Left renal cortex interstitium (tissue), 4 donors: ENCODE results near the gene PAK2. TPM values are rescaled to one million over a fixed set of nuclear protein-coding genes. Genes with fewer than 3 reads are reported as not detected.
"Not testable (repeated sequence)": the region's sequence is repeated elsewhere in the genome, so short reads cannot be mapped to it uniquely, and the experiment has no call there.

ENCODE experiments used
- DNase-seq, 4 donors: peaks; one replicate each; pipeline ENCODE4 v3.0.0-alpha.2; 2013; ENCODE audit warnings: low read depth in 4 of 4, low spot score in 2 of 4, missing footprints in 1 of 4
- polyA plus RNA-seq, 4 donors: library from polyadenylated mRNA; unstranded; fragments of 120-200 nt; gene quantifications; one replicate each; pipeline ENCODE4 v1.2.1, GENCODE V29; 2013; ENCODE audit not compliant: insufficient read length in 4 of 4

PAK2 gene
- polyA plus RNA-seq, 4 donors = 70.4 to 84.0 (median 76.9) TPM

DNA sequence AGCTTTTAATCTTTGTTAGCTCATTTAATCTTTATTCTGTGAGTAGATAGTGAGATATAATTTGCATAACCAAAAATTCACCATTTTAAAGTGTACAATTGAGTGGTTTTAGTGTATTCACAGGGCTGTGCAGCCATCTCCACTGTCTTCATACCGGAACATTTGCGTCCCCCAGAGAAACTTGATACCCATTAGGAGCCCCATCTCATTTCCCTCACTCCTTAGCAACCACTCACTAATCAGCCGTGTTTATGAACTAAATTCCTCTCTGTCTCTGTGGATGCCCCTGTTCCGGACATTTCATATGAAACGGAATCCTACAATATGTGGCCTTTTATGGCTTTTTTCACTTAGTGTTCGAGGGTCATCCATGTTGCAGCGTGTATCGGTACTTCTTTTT is 38.2 kb downstream of the PAK2 start:
- peak in 1 of 4 donors; percentile 33 for DNase-seq

GRCh38 chr3:196778755-196779154 is 39.1 kb downstream of the PAK2 start:
- no peak for DNase-seq

DNA sequence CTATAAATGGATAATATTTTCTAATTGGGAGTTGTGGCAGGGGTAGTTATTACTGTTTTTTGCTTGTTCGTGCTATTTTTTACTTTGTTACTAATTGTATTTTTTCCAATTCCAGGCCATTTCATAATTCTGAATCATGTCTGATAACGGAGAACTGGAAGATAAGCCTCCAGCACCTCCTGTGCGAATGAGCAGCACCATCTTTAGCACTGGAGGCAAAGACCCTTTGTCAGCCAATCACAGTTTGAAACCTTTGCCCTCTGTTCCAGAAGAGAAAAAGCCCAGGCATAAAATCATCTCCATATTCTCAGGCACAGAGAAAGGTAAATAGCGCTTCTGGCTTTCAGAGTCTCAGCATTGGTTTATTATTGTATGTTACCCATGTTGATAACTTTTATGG is 42.9 kb downstream of the PAK2 start:
- DNase-seq = no peak

DNA sequence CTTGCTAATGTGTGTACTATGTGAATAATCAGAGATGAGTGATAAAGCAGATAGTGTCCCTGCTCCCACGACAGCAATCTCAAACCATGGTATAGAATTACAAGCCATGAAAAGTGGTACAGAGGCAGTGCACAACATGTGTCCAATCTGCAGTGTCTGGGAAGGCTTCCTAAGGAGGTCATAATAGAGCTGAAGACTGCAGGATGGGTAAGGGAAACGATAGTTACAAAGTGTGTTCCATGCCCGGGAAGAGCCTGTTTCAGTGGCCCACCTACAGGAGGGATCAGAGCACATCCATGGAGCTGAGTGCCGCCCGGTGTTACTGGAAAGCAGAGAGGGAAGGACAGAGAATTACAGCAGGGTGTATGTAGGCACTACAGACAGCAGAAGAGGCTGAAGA is 48.9 kb downstream of the PAK2 start:
- no peak for DNase-seq

DNA sequence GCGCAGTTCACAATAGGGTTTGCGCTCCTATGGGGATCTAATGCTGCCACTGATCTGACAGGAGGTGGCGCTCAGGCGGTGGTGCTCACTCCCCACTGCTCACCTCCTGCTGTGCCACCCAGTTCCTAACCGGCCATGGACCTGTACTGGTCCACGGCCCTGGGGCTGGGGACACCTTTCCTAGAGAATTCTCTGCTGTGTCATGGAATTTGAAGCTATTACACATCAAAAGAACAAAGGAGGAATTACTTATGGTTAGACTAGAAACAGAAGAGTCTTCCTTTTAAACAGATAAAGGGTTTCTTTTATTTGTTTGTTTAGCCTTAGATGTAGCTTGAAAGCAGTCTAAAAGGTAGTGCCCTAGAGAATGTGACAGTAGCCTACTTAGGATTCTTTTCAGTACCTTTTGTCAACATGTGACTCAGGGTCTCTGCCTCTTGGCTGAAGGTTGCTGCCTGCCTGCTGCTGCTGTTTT is 50.3 kb downstream of the PAK2 start:
- no peak for DNase-seq

DNA sequence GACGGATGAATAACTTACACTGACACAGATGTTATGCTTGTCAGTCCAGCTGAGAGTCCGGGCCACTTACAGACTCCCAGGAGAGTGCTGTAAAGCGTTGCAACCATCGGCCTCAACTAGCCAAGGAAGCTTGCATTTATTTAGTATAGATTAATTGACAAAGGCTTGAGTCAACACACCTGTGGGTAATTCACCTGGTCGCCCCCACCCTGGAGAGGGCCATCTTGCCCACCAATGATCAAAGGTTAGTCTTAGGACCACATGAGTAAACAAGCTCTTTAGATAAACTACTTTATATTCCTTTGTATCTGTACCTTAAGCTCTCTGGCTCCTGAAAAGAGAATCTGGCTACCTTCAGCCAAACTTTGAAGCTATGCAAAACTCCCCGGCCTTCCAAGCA is 51.0 kb downstream of the PAK2 start:
- no peak for DNase-seq

- DNase-seq = no peak
Observed at GRCh38 chr3:196792771-196793170, 53.1 kb downstream of the PAK2 start.

DNA sequence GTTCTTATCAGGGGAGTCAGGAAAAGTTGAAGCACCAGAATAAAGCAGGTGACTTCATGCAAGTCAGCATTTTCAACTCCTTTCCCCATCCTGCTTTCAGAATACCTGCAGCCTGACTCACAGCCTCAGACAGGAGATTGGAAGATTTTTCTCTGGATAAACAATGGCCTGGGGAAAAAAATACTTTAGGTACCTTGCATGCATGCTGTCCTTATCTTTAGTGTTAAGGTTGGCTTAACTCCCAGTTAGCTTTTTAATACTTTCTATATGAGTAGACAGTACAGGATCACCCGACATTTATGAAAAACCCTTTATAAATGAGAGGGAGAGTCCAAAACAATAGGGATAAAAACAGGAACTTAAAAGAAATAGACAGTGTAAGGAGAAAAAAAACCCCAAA is 53.6 kb downstream of the PAK2 start:
- no peak for DNase-seq

GRCh38 chr3:196794467-196794866 is 54.8 kb downstream of the PAK2 start:
- DNase-seq = no peak

- DNase-seq = no peak
Observed at GRCh38 chr3:196796317-196796716, 56.7 kb downstream of the PAK2 start.

GRCh38 chr3:196800742-196801434 is 61.2 kb downstream of the PAK2 start:
- DNase-seq = no peak

DNA sequence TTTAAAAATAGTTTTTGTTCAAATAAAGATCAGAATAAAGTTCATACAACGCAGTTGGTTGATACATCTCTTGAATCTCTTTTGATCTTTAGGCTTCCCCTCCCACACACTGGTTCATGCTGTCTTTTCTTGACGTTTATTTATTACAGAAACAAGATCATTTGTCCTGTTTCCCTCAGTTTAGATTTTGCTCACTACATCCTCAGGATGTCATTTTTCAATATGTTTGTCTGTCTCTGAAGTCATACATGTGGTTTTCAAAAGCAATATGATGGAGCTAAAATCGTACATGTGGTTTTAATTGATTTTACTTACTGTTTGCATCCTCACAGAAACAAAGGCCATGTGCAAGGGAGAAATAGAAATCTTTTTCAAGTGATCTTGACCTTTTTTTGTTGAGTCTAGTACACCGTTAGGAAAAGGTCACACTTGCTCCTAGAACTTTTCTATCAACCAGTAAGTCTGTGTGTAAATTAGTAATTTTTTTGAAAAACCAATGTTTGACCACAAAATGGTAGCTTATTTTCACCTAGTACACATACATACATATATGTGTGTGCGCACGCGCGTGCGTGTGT is 64.3 kb downstream of the PAK2 start:
- no peak for DNase-seq

DNA sequence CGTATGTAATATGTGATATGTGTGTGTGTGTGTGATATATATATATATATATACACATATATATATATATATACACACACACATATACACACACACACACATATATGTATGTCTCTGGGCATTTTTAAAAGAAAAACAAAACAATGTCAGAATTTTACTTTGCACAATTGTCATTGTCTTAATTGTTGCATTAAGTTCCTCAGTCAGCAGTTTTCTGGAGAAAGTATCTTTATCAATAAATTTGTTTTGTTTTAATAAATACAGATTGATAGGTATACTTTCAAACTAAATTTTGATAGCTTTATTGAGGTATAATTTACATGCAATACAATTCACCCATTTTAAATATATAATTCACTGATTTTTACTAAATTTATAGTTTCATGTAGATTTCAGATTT is 65.1 kb downstream of the PAK2 start:
- no peak for DNase-seq

DNA sequence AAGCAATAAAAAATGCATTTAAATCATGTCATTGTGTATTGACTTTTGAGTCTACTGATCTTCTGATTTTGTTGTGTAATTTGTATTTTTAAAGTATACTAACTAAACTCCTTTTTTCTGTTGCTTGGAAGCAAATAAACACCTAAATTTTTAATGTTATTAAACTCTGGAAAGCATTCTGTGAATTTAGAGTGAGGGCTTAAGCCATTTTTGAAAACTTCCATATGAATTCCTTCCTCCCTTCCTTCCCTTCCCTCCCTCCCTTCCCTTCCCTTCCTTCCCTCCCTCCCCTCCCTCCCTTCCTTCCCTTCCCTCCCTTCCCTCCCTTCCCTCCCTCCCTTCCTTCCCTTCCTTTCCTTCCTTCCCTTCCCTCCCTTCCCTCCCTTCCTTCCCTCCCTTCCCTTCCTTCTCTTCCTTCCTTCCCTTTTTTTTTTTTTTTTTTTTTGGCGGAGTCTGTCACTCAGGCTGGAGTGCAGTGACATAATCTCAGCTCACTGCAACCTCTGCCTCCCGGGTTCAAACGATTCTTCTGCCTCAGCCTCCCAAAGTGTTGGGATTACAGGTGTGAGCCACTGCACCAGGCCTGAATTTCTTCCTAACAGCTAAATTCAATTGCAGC is 71.4 kb downstream of the PAK2 start:
- DNase-seq = no peak

DNA sequence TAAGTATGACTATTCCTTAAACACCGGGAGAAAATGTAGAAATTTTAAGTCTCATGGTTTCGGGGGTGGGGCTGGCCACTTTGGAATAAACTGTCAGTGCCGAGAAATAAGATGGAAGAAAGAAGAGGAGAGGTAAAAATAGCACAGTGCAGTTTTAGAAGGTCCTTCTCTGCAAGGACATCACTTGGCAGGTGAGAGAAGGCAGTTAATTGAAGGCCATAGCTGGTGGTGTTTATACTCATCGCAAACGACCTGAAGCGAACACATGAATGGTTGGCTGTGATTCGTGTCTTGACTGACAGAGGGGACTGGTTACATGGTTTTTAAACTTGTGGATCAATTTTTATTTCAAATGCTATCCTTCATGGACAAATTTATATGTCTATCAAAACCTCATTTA is 73.2 kb downstream of the PAK2 start:
- DNase-seq = no peak

GRCh38 chr3:196813903-196814302 is 74.2 kb downstream of the PAK2 start:
- DNase-seq = no peak

- DNase-seq = no peak
Observed at GRCh38 chr3:196821806-196822355, 82.2 kb downstream of the PAK2 start.

- DNase-seq = not testable (repeated sequence)
Observed at GRCh38 chr3:196829651-196830050, 90.0 kb downstream of the PAK2 start.

DNA sequence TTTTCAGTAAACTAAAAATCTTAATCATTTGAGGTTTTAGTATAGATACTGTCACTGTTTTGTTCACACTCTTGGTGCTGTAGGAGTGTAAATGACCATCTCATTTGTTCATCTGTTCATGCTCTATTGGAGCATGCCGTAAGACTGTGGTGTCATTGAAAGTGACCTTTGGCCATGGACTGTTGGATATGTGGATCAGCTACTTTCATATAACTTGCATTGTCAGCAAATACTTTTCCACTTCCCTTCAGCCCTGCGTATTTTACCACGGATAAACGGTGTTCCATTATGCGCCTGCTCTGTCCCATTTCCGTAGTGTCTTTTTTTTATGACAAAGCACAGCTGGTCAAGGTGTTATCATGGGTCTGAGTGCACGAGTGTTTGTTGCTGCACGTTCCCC is 95.4 kb downstream of the PAK2 start:
- peak in 1 of 4 donors; percentile 36 for DNase-seq

DNA sequence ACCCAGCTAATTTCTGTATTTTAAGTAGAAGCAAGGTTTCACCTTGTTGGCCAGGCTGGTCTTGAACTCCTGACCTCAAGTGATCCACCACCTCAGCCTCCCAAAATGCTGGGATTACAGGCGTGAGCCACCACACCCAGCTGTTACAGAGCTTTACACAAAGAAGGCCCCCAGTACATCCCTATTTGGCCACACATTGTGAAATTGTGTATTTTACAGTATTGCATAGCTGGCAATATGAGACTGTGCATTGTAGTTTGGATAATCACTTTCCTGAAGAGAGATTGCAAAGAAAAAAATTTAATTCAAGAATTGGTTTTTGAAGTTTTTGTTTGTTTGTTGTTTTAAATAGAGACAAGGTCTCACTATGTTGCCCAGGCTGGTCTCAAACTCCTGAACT is 97.0 kb downstream of the PAK2 start:
- DNase-seq = not testable (repeated sequence)

GRCh38 chr3:196837819-196838420 is 98.3 kb downstream of the PAK2 start:
- DNase-seq = no peak
